Measurements from ENCODE around the gene NDUFB7.
"Not testable (repeated sequence)": the region's sequence is repeated elsewhere in the genome, so short reads cannot be mapped to it uniquely, and the experiment has no call there.

Gene NDUFB7

GRCh38 chr19:14553042-14553938 lies 18.6 kb downstream of the NDUFB7 start:
- DNase-seq (ENCODE audit: extremely low read depth, low read depth): no peak
- TF ChIP-seq, protein P1, sequence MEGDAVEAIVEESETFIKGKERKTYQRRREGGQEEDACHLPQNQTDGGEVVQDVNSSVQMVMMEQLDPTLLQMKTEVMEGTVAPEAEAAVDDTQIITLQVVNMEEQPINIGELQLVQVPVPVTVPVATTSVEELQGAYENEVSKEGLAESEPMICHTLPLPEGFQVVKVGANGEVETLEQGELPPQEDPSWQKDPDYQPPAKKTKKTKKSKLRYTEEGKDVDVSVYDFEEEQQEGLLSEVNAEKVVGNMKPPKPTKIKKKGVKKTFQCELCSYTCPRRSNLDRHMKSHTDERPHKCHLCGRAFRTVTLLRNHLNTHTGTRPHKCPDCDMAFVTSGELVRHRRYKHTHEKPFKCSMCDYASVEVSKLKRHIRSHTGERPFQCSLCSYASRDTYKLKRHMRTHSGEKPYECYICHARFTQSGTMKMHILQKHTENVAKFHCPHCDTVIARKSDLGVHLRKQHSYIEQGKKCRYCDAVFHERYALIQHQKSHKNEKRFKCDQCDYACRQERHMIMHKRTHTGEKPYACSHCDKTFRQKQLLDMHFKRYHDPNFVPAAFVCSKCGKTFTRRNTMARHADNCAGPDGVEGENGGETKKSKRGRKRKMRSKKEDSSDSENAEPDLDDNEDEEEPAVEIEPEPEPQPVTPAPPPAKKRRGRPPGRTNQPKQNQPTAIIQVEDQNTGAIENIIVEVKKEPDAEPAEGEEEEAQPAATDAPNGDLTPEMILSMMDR (IDR thresholded peaks at IDR 0.05; ENCODE audit: low read depth, low read length, missing control alignments): no peak
- H3K4me3 ChIP-seq (replicated peaks; ENCODE audit: low read depth, low read length): no peak overlapping the region

DNA sequence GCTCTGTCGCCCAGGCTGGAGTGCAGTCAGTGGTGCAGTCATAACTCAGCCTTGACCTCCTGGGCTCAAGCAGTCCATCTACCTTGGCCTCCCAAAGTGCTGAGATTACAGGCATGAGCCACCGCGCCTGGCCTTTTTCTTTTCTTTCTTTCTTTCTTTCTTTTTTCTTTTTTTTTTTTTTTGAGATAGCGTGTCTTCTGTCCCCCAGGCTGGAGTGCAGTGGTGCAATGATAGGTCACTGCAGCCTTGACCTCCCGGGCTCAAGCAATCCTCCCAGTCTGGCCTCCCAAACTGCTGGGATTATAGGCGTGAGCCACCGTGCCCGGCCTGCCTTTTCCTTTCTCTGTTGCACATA lies 19.9 kb downstream of the NDUFB7 start:
- not testable (repeated sequence) for DNase-seq (ENCODE audit: extremely low read depth, low read depth); H3K4me3 ChIP-seq (replicated peaks; ENCODE audit: low read depth, low read length)

DNA sequence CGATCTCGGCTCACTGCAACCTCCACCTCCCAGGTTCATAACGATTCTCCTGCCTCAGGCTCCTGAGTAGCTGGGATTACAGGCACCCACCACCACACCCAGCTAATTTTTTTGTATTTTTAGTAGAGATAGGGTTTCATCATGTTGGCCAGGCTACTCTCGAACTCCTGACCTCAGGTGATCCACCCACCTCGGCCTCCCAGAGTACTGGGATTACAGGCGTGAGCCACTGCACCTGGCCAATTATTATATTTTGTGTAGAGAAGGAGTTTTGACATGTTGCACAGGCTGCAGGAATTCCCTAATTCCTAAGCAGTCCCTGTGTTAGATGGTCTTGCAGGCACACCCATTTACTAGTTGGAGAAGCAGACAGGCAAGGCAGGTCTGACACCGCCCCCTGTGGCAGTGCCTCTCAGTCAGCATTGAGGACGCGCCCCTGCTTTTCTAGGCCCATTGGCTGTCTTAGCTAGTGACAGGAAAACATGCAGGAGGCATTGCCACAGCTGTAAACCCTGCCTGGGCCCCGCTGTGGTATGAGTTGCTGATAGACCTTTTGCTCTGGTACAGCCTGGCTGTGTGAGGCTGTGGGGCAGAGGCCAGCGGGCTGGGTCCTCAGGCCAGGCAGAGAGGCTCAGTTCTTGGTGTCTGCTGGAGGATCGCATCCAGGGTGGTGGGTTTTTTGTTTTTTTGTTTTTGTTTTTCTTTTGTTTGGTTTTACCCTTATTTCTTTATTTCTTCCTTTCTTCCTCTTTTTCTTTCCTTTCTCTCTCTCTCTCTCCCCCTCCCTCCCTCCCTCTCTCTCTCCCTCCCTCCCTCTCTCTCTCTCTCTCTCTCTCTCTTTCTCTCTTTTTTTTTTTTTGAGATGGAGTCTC lies 20.5 kb downstream of the NDUFB7 start:
- DNase-seq (ENCODE audit: extremely low read depth, low read depth); H3K4me3 ChIP-seq (replicated peaks; ENCODE audit: low read depth, low read length): not testable (repeated sequence)
- TF ChIP-seq, protein P1 (IDR thresholded peaks at IDR 0.05; ENCODE audit: low read depth, low read length, missing control alignments): peak; percentile 34

DNA sequence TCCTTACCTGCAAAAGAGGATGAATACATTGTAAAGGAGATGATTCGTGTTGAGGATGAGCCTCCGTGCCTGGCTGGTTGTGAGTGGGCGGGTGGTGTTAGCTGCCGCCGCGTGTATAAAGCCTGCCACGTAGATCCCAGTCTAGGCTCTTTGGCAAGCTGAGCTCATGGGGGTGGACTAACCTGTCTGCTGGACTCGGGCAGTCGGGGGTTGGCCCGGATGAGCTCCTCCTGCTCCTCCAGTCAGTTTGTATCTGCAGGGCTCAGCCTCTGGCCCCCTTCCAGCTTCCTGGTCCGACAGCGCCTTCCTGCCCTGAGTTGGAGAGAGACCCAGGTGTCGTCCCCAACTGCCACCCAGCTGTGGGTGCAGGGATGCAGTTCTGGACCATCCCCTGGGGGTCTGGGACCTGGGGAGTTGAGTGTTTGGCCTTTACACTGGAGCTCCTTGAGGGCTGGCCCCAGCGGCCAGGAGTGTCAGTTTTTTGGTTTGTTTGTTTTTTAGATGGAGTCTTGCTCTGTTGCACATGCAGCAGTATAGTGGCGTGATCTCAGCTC lies 21.6 kb downstream of the NDUFB7 start:
- TF ChIP-seq, protein P1 (IDR thresholded peaks at IDR 0.05; ENCODE audit: low read depth, low read length, missing control alignments): no peak
- no peak for DNase-seq (ENCODE audit: extremely low read depth, low read depth)
- no peak overlapping the region for H3K4me3 ChIP-seq (replicated peaks; ENCODE audit: low read depth, low read length)

DNA sequence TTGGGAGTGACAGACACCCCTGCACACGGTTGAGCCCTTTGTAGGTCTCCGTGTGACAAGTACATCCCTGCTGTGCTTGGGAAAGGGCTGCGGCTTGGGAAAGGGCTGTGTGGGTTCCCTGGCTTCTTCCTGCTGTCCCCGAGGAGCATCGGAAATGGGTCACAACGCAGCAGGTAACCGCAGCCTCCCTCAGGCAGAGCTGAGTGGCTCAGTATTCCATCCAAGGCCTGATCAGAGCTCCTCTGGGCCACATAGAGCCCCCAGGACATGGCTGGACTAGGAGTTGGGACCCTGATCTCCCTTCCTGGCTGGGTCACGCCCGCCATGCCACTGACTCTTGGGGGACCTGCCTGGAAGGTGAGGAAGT lies 26.2 kb downstream of the NDUFB7 start:
- TF ChIP-seq, protein P1 (IDR thresholded peaks at IDR 0.05; ENCODE audit: low read depth, low read length, missing control alignments): no peak
- H3K4me3 ChIP-seq (replicated peaks; ENCODE audit: low read depth, low read length): no peak overlapping the region
- no peak for DNase-seq (ENCODE audit: extremely low read depth, low read depth)

GRCh38 chr19:14544977-14545715 lies 26.7 kb downstream of the NDUFB7 start:
- no peak for DNase-seq (ENCODE audit: extremely low read depth, low read depth)
- TF ChIP-seq, protein P1 (IDR thresholded peaks at IDR 0.05; ENCODE audit: low read depth, low read length, missing control alignments): no peak
- no peak overlapping the region for H3K4me3 ChIP-seq (replicated peaks; ENCODE audit: low read depth, low read length)
